GM19025 (cell line): ENCODE data around the gene ZNF627.
"Not testable (repeated sequence)": the region's sequence is repeated elsewhere in the genome, so short reads cannot be mapped to it uniquely, and the experiment has no call there.

ENCODE experiments used
- ATAC-seq: cut with Tn5 transposase; IDR thresholded peaks from one replicate; pipeline ENCODE4 v1.9.1; 2021; ENCODE audit warnings: mild to moderate bottlenecking, low read depth, moderate library complexity; ENCODE audit not compliant: unreplicated experiment

The ZNF627 gene

DNA sequence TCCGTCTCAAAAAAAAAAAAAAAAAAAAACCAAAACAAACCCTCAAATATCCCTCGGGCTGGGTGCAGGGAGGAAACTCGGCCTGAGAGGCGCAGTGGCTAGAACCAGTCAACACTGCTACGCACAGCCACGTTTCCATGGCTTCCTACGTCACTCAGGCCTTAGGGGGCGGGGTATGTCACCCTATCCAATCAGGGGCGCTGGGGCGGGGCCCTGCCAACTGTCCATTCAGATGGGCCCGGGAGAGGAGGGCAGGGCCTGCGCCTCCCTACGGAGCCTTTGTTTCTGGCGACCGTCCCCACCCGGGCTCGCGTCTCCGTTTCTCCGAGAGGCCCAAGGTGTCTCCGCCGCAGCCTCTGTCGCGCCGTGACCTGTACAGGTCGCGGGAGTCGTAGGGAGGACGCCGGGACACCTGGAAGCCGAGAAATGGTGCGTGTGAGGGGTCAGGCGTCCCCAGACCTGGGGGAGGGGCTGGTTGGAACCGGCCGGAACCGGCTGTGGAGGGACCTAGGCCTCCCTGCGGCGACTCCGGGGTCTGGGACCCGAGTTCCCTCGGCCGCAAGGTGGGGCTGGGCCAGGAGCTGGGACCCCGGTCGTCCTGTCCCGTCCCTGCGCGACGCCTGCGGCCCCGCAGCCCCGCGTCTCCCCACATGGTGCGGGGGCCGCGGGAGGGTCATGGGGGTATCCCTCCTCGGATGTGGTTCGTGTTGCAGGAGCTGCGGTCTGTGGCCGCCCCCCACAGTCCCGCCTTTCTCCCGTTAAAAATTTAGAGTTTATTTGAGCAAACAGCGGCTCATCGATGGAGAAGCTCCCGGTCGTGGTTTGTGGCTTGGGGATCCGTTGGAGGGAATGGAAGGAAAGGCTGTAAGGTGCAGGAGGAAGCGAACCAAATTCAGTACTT, at the start of gene ZNF627:
TSS of gene ZNF627 (plus strand) at position 282 of the 901 bp plus-strand sequence. CDS start at position 427, 145 bp downstream.
- ATAC-seq, result peak; percentile 99

DNA sequence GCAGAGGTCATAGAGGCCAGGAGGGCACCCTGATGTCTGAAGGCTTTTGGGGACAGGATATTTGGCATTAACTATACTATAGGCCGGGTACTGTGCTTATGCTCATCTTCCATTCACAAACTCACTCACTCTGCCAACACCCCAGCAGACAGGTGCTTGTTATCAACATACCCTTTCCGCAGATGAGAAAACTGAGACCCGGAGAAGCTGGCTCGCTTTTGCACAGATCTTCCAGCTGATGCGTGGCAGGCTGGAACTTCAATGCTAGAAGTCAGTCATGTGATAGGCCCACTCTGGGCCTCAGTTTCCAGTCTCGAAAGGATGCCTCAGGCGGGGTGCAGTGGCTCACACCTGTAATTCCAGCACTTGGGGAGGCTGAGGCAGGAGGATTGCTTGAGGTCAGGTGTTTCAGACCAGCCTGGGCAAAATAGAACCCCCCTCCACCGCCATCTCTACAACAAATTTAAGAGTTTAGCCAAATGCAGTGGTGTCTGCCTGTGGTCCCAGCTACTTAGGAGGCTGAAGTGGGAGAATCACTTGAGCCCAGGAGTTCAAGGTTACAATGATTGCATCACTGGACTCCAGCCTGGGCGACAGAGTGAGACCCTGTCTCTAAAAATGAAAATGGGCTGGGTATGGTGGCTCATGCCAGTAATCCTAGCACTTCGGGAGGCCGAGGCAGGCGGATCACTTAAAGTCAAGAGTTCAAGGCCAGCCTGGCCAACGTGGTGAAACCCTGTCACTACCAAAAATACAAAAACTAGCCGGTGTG, 49.2 kb upstream of the ZNF627 start:
- no peak for ATAC-seq

- no peak for ATAC-seq
Measured at GRCh38 chr19:11549386-11549953, 47.8 kb upstream of the ZNF627 start.

DNA sequence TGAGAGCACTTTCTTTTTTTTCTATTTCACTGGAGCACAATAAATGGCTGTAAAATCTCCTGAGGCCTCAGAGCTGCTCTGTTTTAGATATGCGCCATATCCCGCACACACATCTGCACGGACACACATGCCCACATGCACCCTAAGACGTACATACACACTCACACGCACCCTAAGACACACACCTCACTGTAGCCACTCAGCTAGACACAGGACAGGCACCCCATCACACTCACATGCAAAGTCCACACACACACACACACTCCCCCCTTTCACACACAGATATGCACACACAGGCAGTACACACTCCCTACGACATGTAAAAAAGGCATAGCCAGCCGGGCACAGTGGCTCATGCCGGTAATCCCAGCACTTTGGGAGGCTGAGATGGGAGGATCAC, 47.0 kb upstream of the ZNF627 start:
- ATAC-seq, result no peak

GRCh38 chr19:11551603-11552235, 45.6 kb upstream of the ZNF627 start:
- no peak for ATAC-seq

GRCh38 chr19:11552666-11553372, 44.5 kb upstream of the ZNF627 start:
- no peak for ATAC-seq

DNA sequence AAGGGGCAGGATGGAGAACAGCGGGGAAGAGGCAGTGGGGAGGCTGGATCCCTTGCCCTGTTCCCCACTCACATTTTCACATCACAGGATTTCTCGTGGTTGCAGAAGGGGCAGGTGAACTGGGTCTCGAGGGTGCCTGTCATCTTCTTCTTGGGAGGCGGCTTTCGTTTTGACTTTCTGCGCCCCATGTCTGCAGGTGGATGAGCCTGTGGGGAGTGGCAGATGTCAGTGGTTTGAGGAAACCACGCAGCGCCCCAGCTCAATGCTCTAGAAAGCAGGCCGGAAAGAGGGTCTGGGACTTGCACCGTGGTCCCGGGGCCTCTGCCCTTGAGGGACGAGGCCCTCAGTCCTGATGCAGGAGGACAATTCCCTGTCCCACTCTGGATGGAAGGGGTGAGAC, 43.1 kb upstream of the ZNF627 start:
- ATAC-seq, result no peak

- ATAC-seq, result no peak
Measured at GRCh38 chr19:11555246-11555645, 42.0 kb upstream of the ZNF627 start.

GRCh38 chr19:11556634-11557420, 40.5 kb upstream of the ZNF627 start:
- no peak for ATAC-seq

DNA sequence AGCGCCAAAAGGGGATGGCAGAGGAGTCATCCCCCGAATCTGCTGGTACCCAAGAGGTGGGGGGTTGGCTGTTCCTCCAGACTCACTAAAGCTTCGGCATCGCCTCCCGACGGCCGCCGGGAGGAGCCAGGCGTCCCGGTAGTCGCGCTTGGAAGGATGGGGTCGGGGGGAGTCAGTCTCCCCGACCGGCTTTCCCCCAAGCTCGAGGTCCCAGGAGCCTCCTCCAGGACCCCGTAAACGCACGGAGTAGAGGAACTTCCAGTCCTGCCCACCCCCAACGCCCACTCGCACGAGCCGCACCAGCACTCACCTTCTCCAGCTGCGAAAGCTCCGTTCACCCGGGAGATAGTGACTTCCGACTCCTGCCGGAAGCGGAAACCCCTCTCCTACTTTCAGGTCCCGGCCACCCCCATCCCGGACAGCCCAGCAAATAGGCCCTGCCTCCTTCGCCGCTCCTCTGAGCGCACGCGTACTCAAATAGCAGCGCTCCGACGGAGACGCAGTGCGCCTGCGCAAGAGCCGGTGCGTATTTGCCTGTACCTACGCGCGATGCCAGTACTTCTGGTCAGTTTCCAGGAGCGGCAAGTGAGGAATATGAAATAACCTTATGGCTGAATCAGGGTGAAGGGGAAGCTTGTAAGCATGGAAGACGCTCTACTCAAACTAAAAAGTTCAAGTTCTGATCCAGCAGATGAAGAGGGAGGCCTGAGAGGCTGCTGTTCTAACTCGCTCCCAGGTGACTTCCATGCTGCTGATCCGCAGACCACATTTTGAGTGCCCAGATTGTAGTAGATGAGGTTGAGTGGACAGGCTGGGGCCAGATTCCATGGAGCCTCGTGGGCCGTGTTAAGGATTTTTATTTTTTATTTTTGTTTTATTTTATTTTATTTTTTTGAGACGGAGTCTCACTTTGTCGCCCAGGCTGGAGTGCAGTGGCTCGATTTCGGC, 38.1 kb upstream of the ZNF627 start, which contains the start of gene ELOF1:
TSS of gene ELOF1 (minus strand) at position 350 of the 948 bp plus-strand sequence. CDS start 4,883 bp downstream, outside the sequence.
- ATAC-seq, result peak; percentile 65

DNA sequence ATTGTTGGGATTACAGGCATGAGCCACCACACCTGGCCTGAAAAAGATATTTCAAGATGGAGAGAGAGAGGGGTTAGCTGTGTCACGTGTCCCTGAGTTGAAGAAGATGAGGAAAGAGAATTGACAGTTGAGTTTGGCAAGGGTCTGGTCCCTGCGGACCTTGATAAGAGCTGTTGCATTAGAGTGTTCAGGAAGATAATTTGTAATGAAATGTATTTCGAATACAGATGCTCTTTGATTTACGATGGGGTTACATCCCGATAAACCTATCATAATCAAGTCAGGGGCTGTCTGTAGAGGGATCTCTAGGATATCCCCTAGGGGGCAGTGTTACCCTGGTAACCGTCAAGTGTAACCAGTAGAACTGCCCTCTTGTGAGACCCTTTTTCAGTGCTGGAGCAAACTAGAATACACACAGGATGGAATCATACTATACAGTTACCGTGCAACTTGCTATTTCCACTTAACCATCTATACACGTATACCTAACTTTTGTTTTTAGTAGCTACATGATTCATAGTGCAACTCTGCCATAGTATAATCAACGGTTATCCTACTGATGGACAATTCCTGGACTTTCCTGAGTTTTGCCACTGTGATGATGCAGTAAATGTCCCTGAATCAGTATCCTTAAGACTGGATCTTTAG, 36.8 kb upstream of the ZNF627 start:
- peak; percentile 43 for ATAC-seq

DNA sequence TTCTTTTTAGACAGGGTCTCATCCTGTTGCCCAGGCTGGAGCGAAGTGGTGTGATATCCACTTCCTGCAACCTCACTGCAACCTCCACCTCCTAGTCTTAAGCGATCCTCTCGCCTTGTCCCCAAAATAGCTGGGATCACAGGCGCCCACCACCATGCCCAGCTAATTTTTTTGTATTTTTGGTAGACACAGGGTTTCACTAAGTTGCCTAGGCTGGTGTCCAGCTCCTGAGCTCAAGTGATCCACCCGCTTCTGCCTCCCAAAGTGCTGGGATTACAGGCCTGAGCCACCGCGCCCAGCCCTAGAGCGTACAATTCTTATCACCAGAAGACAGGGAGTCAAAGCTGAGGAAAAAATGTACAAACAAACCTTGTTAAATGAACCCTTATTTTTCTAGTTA, 33.8 kb upstream of the ZNF627 start:
- ATAC-seq, result no peak

- not testable (repeated sequence) for ATAC-seq
Measured at GRCh38 chr19:11564082-11564807, 33.0 kb upstream of the ZNF627 start.

DNA sequence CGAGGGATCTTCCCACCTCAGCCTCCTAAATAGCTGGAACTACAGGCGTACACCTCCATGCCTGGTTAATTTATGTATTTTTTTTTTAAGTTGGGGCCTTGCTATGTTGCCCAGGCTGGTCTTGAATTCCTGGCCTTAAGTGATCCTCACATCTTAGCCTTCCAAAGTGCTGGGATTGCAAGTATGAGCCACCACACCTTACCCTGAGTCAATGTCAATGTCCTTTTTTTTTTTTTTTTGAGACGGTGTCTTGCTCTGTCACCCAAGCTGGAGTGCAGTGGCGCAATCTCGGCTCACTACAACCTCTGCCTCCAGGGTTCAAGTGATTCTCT, 31.7 kb upstream of the ZNF627 start:
- not testable (repeated sequence) for ATAC-seq

DNA sequence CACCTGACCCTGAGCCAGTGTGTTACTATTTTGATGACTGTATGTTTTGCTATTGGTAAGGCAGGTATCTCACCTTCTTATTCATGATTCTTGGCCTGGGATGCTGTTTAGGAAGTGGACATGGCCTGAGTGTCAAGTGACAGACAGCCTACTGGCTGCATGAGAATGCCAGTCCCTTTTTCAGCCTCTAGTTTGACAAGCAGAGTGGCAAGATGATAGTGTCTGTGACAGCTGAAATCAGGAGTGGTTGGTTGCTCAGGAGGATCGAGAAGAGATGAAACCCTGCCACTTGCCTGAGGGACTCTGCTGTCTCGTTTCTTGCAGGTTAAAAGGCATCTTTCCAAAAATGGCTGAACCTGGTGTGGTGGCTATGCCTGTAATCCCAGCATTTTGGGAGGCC, 31.1 kb upstream of the ZNF627 start:
- ATAC-seq, result no peak

DNA sequence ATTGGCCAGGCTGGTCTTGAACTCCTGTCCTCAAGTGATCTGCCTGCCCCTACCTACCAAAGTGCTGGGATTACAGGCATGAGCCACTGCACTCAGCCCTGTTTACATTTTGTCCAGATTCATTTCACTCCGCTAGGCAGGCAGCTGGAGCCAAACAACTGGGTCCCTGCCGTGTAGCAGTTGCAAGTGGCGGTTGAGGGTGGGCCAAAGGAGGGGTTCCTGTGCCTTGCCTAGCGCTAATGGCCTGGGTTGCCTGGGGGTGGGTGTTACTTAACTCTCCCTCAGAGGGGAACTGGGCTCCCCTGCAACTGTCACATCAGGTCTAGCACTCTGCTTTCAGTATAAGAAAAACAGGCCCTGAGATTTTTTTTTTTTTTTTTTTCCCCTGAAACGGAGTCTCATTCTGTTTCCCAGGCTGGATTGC, 27.2 kb upstream of the ZNF627 start:
- ATAC-seq, result no peak

DNA sequence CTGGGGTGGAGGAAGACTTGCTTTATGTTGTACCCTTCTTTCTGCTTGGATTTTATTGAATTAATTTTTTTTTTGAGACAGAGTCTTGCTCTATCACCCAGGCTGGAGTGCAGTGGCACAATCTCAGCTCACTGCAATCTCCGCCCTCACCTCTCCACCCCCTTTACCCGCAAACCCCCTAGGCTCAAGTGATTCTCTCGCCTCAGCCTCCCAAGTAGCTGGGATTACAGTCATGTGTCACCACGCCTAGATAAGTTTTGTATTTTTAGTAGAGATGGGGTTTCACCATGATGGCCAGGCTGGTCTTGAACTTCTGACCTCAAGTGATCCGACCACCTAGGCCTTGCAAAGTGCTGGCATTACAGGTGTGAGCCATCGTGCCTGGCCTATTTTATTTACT, 23.9 kb upstream of the ZNF627 start:
- ATAC-seq, result not testable (repeated sequence)
